Erythroblast (primary cell): ENCODE data around the gene SMARCC1.

ENCODE experiments used
- GATA1 ChIP-seq: IDR thresholded peaks from 2 replicates; pipeline ENCODE4 v1.6.1; 2011; ENCODE audit warnings: low read depth, mild to moderate bottlenecking, control low read depth, low read length, moderate library complexity
- POLR2A ChIP-seq: IDR thresholded peaks from 2 replicates; pipeline ENCODE4 v1.6.1; 2011; ENCODE audit warnings: mild to moderate bottlenecking, low read length

DNA sequence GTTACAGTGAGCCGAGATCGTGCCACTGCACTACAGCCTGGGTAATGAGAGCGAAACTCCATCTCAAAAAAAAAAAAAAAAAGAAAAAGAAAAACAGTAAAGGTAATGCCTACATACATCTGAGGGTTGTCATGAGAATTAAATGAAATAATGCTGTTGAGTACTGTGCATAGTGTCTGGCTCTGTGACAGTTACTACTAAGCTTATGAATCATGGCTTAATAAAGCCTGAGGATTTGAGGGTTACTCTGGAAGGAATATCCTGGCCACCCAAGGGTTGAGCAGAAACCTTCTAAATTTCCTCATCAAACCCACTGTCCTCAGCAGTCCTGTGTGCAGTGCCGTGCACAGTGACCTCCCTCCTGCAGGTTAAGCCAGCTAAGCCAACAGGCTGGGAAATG lies 241.4 kb downstream of the SMARCC1 start:
- TF ChIP-seq POLR2A (no peak), GATA1 (no peak)
